NOMO-1 (cell line): ENCODE measurements around the gene TIAM1.
A peak's percentile ranks its signal among the peaks of the same experiment; 100 is the strongest.

Experiments used
- DNase-seq, 2 experiments: peaks; one replicate each; lab custom pipeline; 2025; ENCODE audit not compliant: unreplicated experiment in 2 of 2; lab: John Stamatoyannopoulos, UW

Gene TIAM1

GRCh38 chr21:31142600-31142999 lies 201.5 kb downstream of the TIAM1 start:
- no peak for DNase-seq

GRCh38 chr21:31141389-31142000 lies 202.6 kb downstream of the TIAM1 start:
- DNase-seq, result no peak

DNA sequence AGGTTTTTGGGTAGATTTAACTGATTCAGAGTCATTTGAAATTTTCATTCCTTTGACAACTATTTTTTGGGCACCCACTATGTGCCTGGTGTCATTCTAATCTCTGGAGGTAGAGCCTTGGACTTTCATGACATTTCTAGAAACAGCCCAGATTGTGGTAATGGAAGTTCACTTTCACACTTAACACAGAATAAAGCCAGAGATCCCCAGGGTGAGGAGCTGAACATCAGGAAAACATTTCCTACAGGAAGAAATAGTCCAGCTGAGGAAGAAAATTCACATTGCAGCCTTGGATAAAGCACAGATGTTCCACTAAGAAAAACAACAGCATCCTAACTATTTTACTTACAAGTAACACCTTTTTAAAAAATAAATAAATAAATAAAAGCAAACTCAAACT lies 203.4 kb downstream of the TIAM1 start:
- DNase-seq, result no peak

DNA sequence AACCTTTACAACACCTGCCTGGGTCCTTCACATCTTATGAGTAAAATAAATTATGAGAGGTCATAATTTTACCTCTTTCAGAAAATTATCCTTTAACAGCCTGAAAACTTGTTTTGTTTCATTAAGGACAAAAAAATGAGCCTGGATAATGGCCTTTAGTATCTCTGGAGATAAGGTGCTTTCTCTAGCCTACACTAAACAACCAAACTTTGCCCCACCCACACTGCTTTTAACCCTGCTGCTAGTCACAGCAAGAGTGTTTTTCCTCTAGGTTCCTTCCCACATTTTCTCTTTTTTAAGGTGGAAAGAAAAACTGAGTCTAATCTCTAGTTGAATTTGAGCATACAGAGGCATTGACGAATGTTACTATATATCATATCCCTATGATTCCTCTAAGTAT lies 204.0 kb downstream of the TIAM1 start:
- DNase-seq, result no peak

DNA sequence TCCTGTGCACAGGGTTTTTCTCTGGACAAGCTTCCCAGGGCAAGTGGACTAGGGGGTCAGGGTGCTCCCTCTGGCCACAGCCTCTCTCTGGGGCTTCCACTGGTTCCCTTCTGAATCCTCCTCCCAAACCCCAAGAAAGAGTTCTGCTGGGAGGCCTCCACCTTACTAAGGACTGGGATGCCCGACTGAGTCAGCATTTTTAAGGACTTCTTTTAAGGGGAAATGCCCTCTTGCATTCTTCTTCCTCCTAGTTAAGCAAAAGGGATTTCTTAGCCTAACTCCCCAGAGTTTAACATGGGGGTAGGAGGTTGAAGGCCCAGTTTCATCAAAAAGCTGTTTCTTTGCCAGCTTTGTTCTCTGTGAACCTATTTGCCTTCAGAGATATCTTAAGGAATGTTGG lies 206.1 kb downstream of the TIAM1 start:
- DNase-seq, result no peak

DNA sequence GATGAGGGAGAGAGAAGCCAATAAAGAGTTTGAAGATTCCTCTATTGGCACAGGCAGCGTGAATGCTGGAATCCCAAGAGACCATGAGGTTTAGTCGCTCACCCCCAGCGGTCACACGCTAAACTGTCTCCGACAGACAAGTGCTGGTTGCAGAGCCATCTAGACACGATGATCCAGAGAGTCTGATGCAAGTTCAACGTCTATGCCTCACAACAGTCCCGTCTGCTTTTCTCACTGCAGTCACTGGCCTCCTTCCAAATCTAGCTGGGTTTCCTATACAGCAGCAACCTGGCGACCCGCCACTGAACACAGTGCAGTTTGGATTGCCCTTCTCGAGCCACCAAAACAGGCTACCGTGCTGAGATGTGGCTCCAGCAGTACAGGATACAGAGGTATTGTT lies 207.2 kb downstream of the TIAM1 start:
- no peak for DNase-seq

GRCh38 chr21:31135531-31136184 lies 208.4 kb downstream of the TIAM1 start:
- DNase-seq, result no peak

DNA sequence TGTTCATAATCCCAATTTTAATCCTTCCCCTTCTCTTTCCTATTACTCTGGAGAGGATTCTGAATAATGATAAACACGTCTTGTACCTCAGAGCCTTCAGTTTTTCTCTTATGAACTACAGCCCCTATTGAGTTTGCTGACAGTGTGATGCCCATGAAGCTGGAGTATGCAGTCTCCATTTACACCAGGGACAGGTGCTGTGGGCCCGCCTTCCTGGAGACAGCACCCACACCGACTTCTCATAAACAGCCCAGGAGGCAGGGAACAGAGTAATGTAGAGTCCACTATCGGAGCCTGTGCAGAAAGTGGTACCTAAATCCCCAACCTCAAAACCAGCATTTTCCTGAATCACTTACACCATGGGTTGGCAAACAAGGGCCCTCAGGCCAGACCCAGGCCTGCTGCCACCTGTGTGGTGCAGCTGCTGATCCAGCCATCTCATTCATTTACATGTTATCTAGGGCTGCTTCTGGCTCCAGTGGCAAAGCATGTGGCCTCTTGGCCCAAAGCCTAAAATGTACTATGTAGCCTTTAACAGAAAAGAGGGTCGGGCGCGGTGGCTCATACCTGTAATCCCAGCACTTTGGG lies 210.7 kb downstream of the TIAM1 start:
- no peak for DNase-seq

DNA sequence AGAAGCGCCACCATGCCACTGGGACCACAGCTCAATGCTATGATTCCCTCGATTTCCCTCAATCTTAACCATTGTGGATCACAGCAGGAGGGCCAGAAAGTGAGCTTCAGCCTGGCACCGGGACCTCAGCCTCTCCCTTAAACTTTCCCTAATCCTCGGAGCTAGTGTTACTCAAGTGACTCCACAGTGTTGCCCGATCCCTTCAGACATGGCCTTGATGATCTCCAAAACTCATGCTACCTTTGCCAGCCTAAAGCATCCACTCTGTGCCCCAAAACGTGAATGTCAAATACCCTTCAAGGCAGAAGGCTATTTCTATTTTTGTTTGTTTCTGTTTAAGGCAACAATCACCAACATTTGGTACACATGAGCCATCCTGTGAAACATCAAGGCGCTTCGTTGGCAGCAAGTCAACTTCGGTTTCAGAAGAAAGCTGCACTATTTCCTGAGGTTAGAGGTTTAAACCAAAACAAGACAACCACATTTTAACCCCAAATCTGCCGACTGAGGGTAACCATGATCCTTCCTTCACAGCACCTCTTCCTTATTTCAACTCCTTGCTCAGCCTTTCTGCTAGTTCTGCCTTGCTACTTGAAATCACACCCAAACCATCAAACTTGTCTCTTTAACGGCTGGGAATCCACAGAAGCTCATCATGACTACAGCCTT lies 211.4 kb downstream of the TIAM1 start:
- DNase-seq, result peak; percentile 39 to 77

DNA sequence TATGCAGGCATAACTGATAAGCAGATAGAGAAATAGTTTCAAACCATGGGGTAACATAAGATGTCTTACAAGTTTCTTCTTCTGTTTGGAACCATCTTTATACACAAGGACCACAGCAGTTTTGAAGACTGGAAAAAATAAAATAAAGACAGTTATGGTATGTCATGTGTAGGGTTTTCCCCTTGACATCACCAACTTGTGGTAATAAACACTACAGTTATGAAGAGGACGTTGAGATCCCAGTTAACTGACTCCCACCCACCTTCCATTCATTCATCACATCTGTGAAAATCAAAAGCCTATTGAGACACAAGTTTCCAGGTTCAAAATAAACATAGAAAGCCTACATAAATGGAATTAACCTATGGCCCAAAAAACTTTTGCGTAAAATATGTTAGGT lies 213.2 kb downstream of the TIAM1 start:
- DNase-seq, result no peak

- DNase-seq, result no peak
Measured at GRCh38 chr21:31128234-31128633, 215.8 kb downstream of the TIAM1 start.

- DNase-seq, result peak; percentile 64 to 68
Measured at GRCh38 chr21:31124010-31124409, 220.1 kb downstream of the TIAM1 start.

GRCh38 chr21:31119199-31119598 lies 224.9 kb downstream of the TIAM1 start:
- DNase-seq, result no peak

DNA sequence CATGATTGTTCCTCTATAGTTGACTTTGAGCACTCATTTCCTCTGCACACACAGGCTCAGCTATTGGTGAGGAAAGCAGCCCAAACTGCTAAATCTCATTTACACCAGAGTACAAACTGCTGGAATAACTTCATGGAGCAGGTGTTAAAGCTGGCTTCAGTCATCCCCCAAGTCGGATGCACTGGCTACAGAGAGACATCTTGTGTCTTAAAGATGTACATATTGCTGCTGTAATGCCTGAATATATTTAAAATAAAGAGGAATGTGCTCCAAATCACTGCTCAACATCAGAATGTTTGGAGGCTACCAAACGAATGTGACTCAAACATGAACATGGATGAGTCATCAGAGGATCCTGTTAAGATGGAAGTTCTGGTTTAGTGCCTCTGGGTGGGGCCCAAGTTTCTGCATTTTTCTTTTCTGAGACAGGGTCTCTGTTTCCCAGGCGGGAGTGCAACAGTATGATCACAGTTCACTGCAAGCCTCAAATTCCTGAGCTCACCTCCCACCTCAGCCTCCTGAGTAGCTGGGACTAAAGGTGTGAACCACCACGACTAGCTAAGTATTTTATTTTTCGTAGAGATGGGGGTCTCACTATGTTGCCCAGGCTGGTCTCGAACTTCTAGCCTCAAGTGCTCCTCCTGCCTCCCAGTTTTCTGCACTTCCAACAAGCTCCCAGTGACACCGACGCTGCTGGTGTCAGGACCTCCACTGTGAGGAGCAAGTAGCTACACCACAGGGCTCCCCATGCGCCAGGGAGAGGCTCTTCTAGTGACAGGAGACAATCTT lies 226.7 kb downstream of the TIAM1 start:
- peak; percentile 28 to 37 for DNase-seq

GRCh38 chr21:31115249-31115648 lies 228.8 kb downstream of the TIAM1 start:
- DNase-seq, result no peak

- no peak for DNase-seq
Measured at GRCh38 chr21:31111093-31111492, 233.0 kb downstream of the TIAM1 start.

DNA sequence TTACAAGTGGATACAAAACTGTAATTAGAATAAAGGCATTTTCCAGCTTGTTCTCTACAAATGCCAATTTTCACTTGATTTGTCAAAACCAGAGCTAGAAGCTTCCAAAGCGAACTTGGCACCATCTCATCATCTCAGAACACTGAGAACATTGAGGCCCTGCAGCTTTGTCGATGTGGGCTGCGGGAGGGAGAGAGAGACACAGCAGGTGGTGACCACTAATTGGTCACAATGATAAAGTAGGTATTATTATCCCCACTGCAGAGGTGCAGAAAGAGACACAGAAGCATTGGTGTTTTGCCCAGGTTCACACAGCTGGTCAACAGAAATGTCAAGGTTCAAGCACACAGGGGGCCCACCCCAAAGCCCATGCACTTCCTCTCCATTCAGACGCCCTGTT lies 233.6 kb downstream of the TIAM1 start:
- no peak for DNase-seq

GRCh38 chr21:31107871-31108270 lies 236.2 kb downstream of the TIAM1 start:
- DNase-seq, result peak; percentile 46 to 88

DNA sequence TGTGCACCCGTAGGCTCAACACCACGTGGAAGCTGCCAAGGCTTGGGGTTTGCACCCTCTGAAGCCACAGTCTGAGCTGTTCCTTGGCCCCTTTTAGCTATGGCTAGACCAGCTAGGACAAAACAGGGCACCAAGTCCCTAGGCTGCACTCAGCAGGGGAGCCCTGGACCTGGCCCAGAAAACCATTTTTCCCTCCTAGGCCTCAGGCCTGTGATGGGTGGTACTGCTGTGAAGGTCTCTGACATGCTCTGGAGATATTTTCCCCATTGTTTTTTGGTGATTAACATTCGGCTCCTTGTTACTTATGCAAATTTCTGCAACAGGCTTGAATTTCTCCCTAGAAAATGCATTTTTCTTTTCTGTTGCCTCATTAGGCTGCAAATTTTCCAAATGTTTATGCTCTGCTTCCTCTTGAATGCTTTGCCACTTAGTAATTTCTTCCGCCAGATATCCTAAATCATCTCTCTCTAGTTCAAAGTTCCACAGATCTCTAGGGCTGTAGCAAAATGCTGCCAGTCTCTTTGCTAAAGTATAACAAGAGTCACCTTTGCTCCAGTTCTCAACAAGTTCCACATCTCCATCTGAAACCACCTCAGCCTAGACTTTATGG lies 236.8 kb downstream of the TIAM1 start:
- no peak for DNase-seq

- DNase-seq, result no peak
Measured at GRCh38 chr21:31103571-31104265, 240.3 kb downstream of the TIAM1 start.
